Measurements from ENCODE around the gene PCSK7.

DNA sequence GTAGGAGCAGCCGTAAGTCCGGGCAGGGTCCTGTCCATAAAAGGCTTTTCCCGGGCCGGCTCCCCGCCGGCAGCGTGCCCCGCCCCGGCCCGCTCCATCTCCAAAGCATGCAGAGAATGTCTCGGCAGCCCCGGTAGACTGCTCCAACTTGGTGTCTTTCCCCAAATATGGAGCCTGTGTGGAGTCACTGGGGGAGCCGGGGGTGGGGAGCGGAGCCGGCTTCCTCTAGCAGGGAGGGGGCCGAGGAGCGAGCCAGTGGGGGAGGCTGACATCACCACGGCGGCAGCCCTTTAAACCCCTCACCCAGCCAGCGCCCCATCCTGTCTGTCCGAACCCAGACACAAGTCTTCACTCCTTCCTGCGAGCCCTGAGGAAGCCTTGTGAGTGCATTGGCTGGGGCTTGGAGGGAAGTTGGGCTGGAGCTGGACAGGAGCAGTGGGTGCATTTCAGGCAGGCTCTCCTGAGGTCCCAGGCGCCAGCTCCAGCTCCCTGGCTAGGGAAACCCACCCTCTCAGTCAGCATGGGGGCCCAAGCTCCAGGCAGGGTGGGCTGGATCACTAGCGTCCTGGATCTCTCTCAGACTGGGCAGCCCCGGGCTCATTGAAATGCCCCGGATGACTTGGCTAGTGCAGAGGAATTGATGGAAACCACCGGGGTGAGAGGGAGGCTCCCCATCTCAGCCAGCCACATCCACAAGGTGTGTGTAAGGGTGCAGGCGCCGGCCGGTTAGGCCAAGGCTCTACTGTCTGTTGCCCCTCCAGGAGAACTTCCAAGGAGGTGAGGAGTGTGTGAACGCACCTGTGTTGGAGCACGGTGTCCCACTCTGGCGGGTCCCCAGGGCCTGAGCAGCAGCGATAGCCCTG lies 32.6 kb downstream of the PCSK7 start, which contains the start of gene TAGLN:
- peak; percentile 10 for TF ChIP-seq SP1 (IDR thresholded peaks at IDR 0.05)
- no peak for TF ChIP-seq REST (IDR thresholded peaks at IDR 0.05)
- TF ChIP-seq CTCF (IDR thresholded peaks at IDR 0.05; ENCODE audit: low read depth, low read length, missing input control), result no peak
- TF ChIP-seq RAD21 (IDR thresholded peaks at IDR 0.05), result no peak
- no peak for TF ChIP-seq MAX (IDR thresholded peaks at IDR 0.05)
